Transverse colon (tissue), 3 donors: ENCODE data around the gene MTARC2.

Experiments
- CTCF ChIP-seq, 5 experiments: fragments of 200-600 bp in 3 of 5; fragments of 450-650 bp in 2 of 5; sonication (generic) in 3 of 5; IDR thresholded peaks; 1 replicate in 2 of 5; 2 replicates in 3 of 5; pipeline ENCODE4 v1.5.1; 2016 to 2017; ENCODE audit warnings: antibody characterized with exemption in 5 of 5, inconsistent platforms in 3 of 5, mild to moderate bottlenecking in 2 of 5, moderate library complexity in 1 of 5
- EP300 ChIP-seq: sonication (generic); formaldehyde crosslinking; IDR thresholded peaks from one replicate; pipeline ENCODE4 v1.6.1; 2017; ENCODE audit warnings: antibody characterized with exemption, low read depth
- POLR2A ChIP-seq: fragments of 450-650 bp; IDR thresholded peaks from one replicate; pipeline ENCODE4 v1.6.1; 2016; ENCODE audit warnings: antibody characterized with exemption, mild to moderate bottlenecking, moderate library complexity

DNA sequence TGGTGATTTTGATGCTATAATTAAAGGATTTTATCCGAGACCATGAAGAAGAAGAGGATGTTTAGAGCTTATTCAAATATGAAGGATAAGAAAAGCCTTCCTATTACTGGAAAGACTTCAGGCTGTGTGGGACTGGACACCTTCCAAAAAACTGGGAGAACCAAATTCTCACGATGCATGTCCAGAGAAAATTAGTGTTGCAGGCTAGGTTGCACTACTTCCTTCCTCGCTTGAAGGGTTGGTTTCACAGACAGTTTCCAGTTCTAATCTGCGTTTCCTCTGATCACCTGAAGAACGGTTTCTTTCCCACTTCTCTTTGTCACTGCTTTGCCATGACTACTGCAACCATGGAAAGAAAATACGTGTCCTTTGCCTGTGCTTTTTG is 2.0 kb downstream of the MTARC2 start:
- no peak for TF ChIP-seq CTCF (IDR thresholded peaks at IDR 0.05)
- no peak for TF ChIP-seq POLR2A
- TF ChIP-seq EP300, result no peak
